B cell (primary cell): Measurements from ENCODE around the gene OR56B4. TPM values are rescaled to one million over a fixed set of nuclear protein-coding genes. Genes with fewer than 3 reads are reported as not detected.
"Not testable (repeated sequence)": the region's sequence is repeated elsewhere in the genome, so short reads cannot be mapped to it uniquely, and the experiment has no call there.

ENCODE experiments used
- ATAC-seq: fragments of 200-7000 bp; cut with Tn5 transposase; one replicate; pipeline ENCODE4 v1.10.0; 2021; ENCODE audit warnings: low read depth, mild to moderate bottlenecking, moderate number of reproducible peaks, moderate library complexity
- CTCF ChIA-PET: fragments of 350-600 bp; sonication (Branson Sonifier 250); formaldehyde crosslinking; loops from one replicate; lab custom pipeline; 2021; ENCODE audit warnings: antibody characterized with exemption, inconsistent platforms; lab: Charles Lee
- POLR2A ChIA-PET: fragments of 350-600 bp; sonication (Branson Sonifier 250); formaldehyde crosslinking; loops from one replicate; lab custom pipeline; 2021; ENCODE audit warnings: antibody characterized with exemption; lab: Charles Lee
- DNase-seq: peaks from one replicate; pipeline ENCODE4 v3.0.0; 2013
- H2AFZ ChIP-seq: 2 replicates; pipeline ENCODE4 v1.6.1; 2012; ENCODE audit warnings: mild to moderate bottlenecking, low read depth, low read length; ENCODE audit not compliant: insufficient read depth, poor library complexity, severe bottlenecking
- H3K27ac ChIP-seq, 2 donors: 1 replicate in 1 of 2; 2 replicates in 1 of 2; pipeline ENCODE4 v1.5.1; 2012 to 2013; ENCODE audit warnings: low read length in 2 of 2, mild to moderate bottlenecking in 2 of 2, moderate library complexity in 1 of 2
- H3K27me3 ChIP-seq, 4 experiments: fragments of 200-600 bp in 1 of 4; sonication (generic) in 1 of 4; replicated peaks in 1 of 4; 1 replicate in 2 of 4; 2 replicates in 2 of 4; pipeline versions ENCODE4 v1.6.1 to v1.7.0; 2013 to 2016; ENCODE audit warnings: low read length in 3 of 4, mild to moderate bottlenecking in 2 of 4, mixed read lengths in 1 of 4, moderate library complexity in 1 of 4; ENCODE audit not compliant: insufficient read depth in 4 of 4, control insufficient read depth in 3 of 4; ENCODE audit errors: control extremely low read depth in 1 of 4
- H3K36me3 ChIP-seq, 2 experiments: replicated peaks in 1 of 2; 1 replicate in 1 of 2; 2 replicates in 1 of 2; pipeline versions ENCODE4 v1.6.1 to v1.7.1; 2013; ENCODE audit warnings: low read length in 1 of 2; ENCODE audit not compliant: insufficient read depth in 2 of 2, control insufficient read depth in 1 of 2; ENCODE audit errors: control extremely low read depth in 1 of 2, extremely low read depth in 1 of 2
- H3K4me1 ChIP-seq, 2 donors: fragments of 200-600 bp in 1 of 2; sonication (generic) in 1 of 2; 1 replicate in 1 of 2; 2 replicates in 1 of 2; pipeline versions ENCODE4 v1.5.1 to v1.6.1; 2013 to 2017; ENCODE audit warnings: low read length in 2 of 2; ENCODE audit not compliant: control insufficient read depth in 2 of 2, insufficient read depth in 2 of 2
- H3K4me2 ChIP-seq: replicated peaks from 2 replicates; pipeline ENCODE3; 2012; ENCODE audit warnings: mild to moderate bottlenecking, low read depth, low read length; ENCODE audit not compliant: poor library complexity, severe bottlenecking
- H3K4me3 ChIP-seq, 5 experiments: fragments of 200-600 bp in 1 of 5; sonication (generic) in 1 of 5; 1 replicate in 3 of 5; 2 replicates in 2 of 5; pipeline versions ENCODE4 v1.5.1 to v1.7.0; 2011 to 2016; ENCODE audit warnings: low read length in 4 of 5, mild to moderate bottlenecking in 4 of 5, low read depth in 2 of 5, control low read depth in 1 of 5, moderate library complexity in 1 of 5; ENCODE audit not compliant: insufficient read depth in 1 of 5; ENCODE audit errors: control extremely low read depth in 1 of 5, extremely low read depth in 1 of 5
- H3K79me2 ChIP-seq: fragments of 200-600 bp; sonication (generic); one replicate; pipeline ENCODE4 v1.6.0; 2016; ENCODE audit warnings: low read length; ENCODE audit not compliant: control insufficient read depth, insufficient read depth
- H3K9ac ChIP-seq: fragments of 200-600 bp; sonication (generic); 2 replicates; pipeline ENCODE4 v1.6.1; 2017; ENCODE audit warnings: mild to moderate bottlenecking, low read length, moderate library complexity
- H3K9me3 ChIP-seq, 3 donors: one replicate each; pipeline versions ENCODE4 v1.6.1 to v1.7.1; 2013; ENCODE audit warnings: low read length in 2 of 3; ENCODE audit not compliant: control insufficient read depth in 2 of 3, insufficient read depth in 1 of 3; ENCODE audit errors: control extremely low read depth in 1 of 3
- H4K20me1 ChIP-seq: 2 replicates; pipeline ENCODE4 v1.6.0; 2012; ENCODE audit warnings: mild to moderate bottlenecking, low read length; ENCODE audit not compliant: insufficient read depth, control insufficient read depth, poor library complexity, severe bottlenecking
- H3K27ac Mint-ChIP-seq: one replicate; pipeline ENCODE4 v1.8.0; 2021; ENCODE audit warnings: mixed read lengths
- H3K27me3 Mint-ChIP-seq: one replicate; pipeline ENCODE4 v1.8.0; 2021; ENCODE audit warnings: mixed read lengths
- H3K4me1 Mint-ChIP-seq: one replicate; pipeline ENCODE4 v1.8.0; 2021; ENCODE audit warnings: mixed read lengths
- H3K4me3 Mint-ChIP-seq: one replicate; pipeline ENCODE4 v1.8.0; 2021; ENCODE audit warnings: mixed read lengths
- H3K9me3 Mint-ChIP-seq: one replicate; pipeline ENCODE4 v1.8.0; 2022; ENCODE audit warnings: mixed read lengths; ENCODE audit not compliant: insufficient read depth
- EZH2 ChIP-seq: IDR thresholded peaks from 2 replicates; pipeline ENCODE4 v1.6.1; 2012; ENCODE audit warnings: borderline replicate concordance, low read depth, mild to moderate bottlenecking, moderate library complexity, low read length; ENCODE audit not compliant: insufficient read depth, poor library complexity, severe bottlenecking
- WGBS: methylation state at CpG from one replicate; pipeline ENCODE4 v1.1.5; 2013; ENCODE audit warnings: missing lambda C conversion rate; ENCODE audit not compliant: insufficient coverage; 5-methylcytosine and 5-hydroxymethylcytosine counted together
- intact Hi-C: fragments of 100-400 bp; cut with micrococcal nuclease; formaldehyde crosslinking; loops from one replicate; pipeline ENCODE4 v1.10.0; 2022
- polyA plus RNA-seq: library from polyadenylated mRNA; depleted of rRNA; stranded (reverse); fragments of >200 nt; gene quantifications from 2 replicates; pipeline ENCODE4 v1.2.3, GENCODE V29; 2012
- total RNA-seq, 2 donors: library from RNA; stranded (reverse); fragments of 120-200 nt in 1 of 2; gene quantifications; 1 replicate in 1 of 2; 2 replicates in 1 of 2; pipeline versions ENCODE4 v1.2.3 to v1.2.4, GENCODE V29; 2013 to 2022
- TF ChIP-seq, protein P1 (sequence below): fragments of 200-600 bp; IDR thresholded peaks from one replicate; pipeline ENCODE4 v1.8.0; 2022; ENCODE audit warnings: antibody characterized with exemption, mild to moderate bottlenecking

The OR56B4 gene
- total and polyA plus RNA-seq, 2 donors (not counting 1 experiment from before 2014, with no cell fraction given), result not detected

DNA sequence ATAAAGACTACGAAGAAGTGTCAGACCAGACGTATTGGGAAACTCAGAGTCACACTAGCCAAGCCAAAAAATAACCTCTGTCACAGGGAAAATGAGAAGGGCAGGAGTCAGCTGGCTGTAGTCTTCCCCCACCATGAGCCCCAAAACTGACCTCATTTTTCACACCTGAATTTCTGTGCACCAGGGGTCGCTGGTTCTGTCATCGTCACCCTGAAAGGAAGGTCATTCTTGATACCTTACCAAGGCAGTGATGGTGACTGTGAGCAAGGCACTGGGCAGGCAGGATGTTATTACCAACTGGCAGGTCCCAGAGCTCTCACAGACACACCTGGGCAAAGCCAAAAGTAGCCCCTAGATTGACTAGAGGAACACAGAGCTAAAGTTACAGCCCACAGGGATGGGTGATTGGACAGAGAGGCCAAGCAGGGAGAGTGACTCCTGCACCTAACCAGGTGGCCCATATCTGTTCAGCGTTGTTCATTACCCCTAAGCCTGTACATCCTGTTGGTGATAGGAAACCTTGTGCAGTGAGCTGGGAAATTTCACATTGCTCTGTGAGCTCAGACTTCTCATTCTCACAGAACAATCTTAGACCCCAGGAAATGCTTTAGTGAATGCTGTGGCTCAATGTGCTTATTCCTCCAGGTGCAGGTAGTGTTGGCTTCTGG is 44.7 kb upstream of the OR56B4 start:
- peaks cover 15% of the 10 kb centered on the region for H3K27me3 Mint-ChIP-seq
- no peak for DNase-seq
- CTCF ChIA-PET, result no interaction called here
- WGBS, result 68% methylated on average over 4 of the region's 5 CpGs
- no peak for TF ChIP-seq EZH2
- TF ChIP-seq, protein P1, sequence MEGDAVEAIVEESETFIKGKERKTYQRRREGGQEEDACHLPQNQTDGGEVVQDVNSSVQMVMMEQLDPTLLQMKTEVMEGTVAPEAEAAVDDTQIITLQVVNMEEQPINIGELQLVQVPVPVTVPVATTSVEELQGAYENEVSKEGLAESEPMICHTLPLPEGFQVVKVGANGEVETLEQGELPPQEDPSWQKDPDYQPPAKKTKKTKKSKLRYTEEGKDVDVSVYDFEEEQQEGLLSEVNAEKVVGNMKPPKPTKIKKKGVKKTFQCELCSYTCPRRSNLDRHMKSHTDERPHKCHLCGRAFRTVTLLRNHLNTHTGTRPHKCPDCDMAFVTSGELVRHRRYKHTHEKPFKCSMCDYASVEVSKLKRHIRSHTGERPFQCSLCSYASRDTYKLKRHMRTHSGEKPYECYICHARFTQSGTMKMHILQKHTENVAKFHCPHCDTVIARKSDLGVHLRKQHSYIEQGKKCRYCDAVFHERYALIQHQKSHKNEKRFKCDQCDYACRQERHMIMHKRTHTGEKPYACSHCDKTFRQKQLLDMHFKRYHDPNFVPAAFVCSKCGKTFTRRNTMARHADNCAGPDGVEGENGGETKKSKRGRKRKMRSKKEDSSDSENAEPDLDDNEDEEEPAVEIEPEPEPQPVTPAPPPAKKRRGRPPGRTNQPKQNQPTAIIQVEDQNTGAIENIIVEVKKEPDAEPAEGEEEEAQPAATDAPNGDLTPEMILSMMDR, result no peak
- Histone ChIP-seq H3K27me3 (peaks cover 0 to 3% (median 0%) of the 10 kb centered on the region in 4 experiments), H3K9ac (no peak overlapping the region), H3K27ac (no peak overlapping the region), H3K36me3 (no peaks in the 10 kb centered on the region), H3K4me2 (no peak overlapping the region), H3K4me3 (no peak overlapping the region), H2AFZ (no peak overlapping the region), H3K9me3 (peaks cover 0 to under 1% (median 0%) of the 10 kb centered on the region in 3 donors), H4K20me1 (no peaks in the 10 kb centered on the region), H3K4me1 (no peaks in the 10 kb centered on the region), H3K79me2 (no peaks in the 10 kb centered on the region)
- H3K9me3 Mint-ChIP-seq, result no peaks in the 10 kb centered on the region
- no peak overlapping the region for H3K4me3 Mint-ChIP-seq
- ATAC-seq, result no peak
- POLR2A ChIA-PET, result no interaction called here
- intact Hi-C loops, result no loop called here
- no peaks in the 10 kb centered on the region for H3K4me1 Mint-ChIP-seq
- H3K27ac Mint-ChIP-seq, result no peak overlapping the region

DNA sequence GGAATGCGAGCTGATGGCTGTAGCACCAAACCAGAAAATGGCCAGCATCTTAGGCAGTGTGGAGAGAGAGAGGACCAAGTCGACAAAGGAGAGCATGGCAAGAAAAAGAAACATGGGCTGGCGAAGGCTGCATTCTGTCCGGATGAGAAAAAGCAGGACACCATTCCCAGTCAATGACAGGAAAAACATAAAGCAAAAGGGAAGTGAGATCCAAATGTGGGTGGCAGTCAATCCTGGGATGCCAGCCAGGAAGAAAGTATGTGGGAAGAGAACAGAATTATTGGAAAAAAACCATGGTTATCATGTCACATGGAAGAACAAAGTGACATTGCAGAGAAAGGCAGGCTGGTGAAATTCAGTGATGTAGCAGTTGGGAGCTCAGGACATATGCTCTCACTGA is 40.0 kb upstream of the OR56B4 start:
- Histone ChIP-seq H3K9me3 (no peaks in the 10 kb centered on the region), H3K9ac (no peak overlapping the region), H3K4me1 (no peaks in the 10 kb centered on the region), H3K4me3 (no peak overlapping the region), H3K36me3 (no peaks in the 10 kb centered on the region), H3K4me2 (no peak overlapping the region), H3K27ac (no peak overlapping the region), H4K20me1 (no peaks in the 10 kb centered on the region), H3K79me2 (no peaks in the 10 kb centered on the region), H2AFZ (no peak overlapping the region), H3K27me3 (no peaks in the 10 kb centered on the region)
- no peak overlapping the region for H3K27ac Mint-ChIP-seq
- DNase-seq (no peak), ATAC-seq (no peak)
- 22% methylated on average over 1 of the region's 4 CpGs for WGBS
- no peak overlapping the region for H3K4me3 Mint-ChIP-seq
- H3K4me1 Mint-ChIP-seq, result no peaks in the 10 kb centered on the region
- no peaks in the 10 kb centered on the region for H3K9me3 Mint-ChIP-seq
- TF ChIP-seq, protein P1, result no peak
- no peak for TF ChIP-seq EZH2
- peaks cover 4% of the 10 kb centered on the region for H3K27me3 Mint-ChIP-seq
- POLR2A ChIA-PET, result no interaction called here
- CTCF ChIA-PET, result no interaction called here
- intact Hi-C loops, result no loop called here

DNA sequence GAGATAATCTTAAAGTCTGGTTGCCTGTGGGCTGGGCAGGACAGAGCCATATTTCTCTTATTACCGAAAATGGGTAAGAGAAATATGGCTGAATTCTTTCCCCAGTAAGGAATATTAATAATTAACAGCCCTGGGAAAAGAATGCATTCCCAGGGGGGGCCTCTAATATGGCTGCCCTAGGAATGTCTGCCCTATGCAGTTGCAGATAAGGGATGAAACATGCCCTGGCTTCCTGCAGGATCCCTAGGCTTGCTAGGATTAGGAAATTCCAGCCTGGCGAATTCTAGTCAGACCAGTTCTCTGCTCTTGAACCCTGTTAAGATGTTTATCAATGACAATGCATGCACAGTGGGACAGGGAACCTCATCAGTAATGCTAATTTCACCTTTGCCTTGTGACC is 31.0 kb upstream of the OR56B4 start:
- peaks cover 13% of the 10 kb centered on the region for H3K9me3 Mint-ChIP-seq
- WGBS, result 83% methylated on average over 1 of the region's 2 CpGs
- POLR2A ChIA-PET, H3K36me3 ChIP-seq, H3K9me3 ChIP-seq, H3K79me2 ChIP-seq, H2AFZ ChIP-seq, intact Hi-C loops, H4K20me1 ChIP-seq, DNase-seq, H3K27me3 ChIP-seq, H3K27ac Mint-ChIP-seq, H3K9ac ChIP-seq, H3K4me3 ChIP-seq, CTCF ChIA-PET, H3K4me1 Mint-ChIP-seq, H3K27ac ChIP-seq, H3K4me3 Mint-ChIP-seq, H3K4me1 ChIP-seq, H3K4me2 ChIP-seq, H3K27me3 Mint-ChIP-seq, ATAC-seq: not testable (repeated sequence)
